ENCODE measurements around the gene TXNDC8. TPM values are rescaled to one million over a fixed set of nuclear protein-coding genes. Genes with fewer than 3 reads are reported as not detected.

Gene TXNDC8
- total RNA-seq, result not detected in 2 replicates

DNA sequence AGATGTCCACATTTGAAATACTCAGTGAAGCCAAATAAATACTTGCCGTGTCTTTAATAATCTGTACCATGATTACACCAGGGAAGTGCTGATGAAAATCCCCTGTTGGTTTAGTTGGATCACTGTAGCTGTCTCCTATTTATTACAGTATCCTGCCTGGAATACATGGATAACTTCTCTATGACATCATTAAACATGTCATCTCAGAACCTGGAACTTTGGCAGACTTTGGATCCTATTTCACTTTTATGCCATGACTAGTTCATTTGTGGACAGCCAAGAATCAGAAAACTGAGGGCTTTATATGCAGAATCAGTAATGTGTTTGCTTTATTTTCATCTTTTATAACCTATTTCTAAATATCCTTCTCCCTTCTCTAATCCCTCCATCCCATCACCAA, at the start of gene TXNDC8:
TSS of gene TXNDC8 (minus strand) at position 137 of the 400 bp plus-strand sequence.

DNA sequence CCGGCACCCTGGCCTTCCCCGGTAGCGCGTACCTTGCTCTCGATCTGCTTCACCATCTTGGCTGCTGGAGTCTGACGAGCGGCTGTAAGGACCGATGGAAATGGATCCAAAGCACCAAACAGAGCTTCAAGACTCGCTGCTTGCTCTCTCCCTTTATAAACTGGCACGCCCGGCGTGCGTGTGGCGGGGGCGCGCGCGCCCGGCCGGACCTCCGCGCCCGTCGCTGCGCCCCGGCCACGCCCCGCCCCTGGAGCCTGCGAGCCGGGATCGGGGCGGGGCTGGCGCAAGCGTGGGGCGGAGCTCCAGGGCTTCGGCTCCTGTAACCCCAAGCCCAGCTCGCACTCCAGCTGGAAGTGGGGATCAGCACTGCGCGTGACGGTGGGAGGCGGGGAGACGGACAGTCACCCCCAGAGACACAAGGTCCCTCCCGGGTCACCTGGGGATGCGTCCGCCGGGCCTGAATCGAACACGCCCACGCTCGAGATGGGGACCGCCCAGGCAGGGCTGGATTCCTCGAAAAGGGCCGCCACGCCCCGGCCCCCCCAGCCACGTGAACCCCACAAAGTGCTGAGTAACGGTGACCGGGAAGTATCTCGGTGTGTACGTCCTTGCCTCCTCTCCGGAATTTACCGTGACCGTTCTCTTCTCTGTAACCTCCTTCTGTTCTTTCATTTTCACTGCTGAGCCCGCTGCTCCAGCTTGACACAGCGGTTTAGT, 81.1 kb downstream of the TXNDC8 start, which contains the start of gene TXN:
TSS of gene TXN (minus strand) at position 128 of the 717 bp plus-strand sequence. CDS start at position 56, 72 bp downstream.

Other genes starting within 250 kb of the TXNDC8 start
- gene C9orf152, start 129.7 kb downstream of the TXNDC8 start, total RNA-seq, result under 0.01 TPM in 1 of 2 replicates, not detected in the other
- 345 and 379 TPM in 2 replicates for gene TXN, start 81.4 kb downstream of the TXNDC8 start, total RNA-seq
- gene SVEP1, start 241.9 kb upstream of the TXNDC8 start, total RNA-seq, result 0.21 and 1.2 TPM in 2 replicates